ENCODE results near the gene RGSL1. TPM values are rescaled to one million over a fixed set of nuclear protein-coding genes. Genes with fewer than 3 reads are reported as not detected.

The RGSL1 gene
- total RNA-seq, 1 donor from 2014 or later = not detected

DNA sequence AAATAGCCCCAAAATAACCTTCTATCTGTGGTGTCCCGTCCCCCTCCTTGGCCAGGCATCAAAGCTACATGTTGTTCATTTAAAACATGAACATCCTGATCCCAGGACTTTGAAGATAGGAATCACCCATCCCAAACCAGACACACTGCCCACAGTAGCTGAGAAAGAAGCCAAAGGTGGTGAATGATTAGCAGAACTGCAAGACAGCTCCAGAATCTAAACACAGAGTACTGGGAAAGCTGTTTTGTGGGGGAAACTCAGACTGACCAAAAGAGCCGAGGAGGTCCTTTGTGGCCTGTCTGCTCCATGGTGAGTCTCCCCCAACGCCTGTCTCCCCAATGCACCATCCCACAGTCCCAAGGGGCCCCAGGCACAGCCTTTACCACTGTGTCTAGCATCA, 42.2 kb upstream of the RGSL1 start:
- Mint-ChIP-seq H3K4me1 (no peaks in the 10 kb centered on the region), H3K4me3 (no peak overlapping the region), H3K9me3 (peaks cover 21% of the 10 kb centered on the region), H3K36me3 (no peaks in the 10 kb centered on the region), H3K27me3 (ENCODE audit: low read depth) (peaks cover 8% of the 10 kb centered on the region), H3K27ac (no peak overlapping the region)
- TF ChIP-seq, protein P1, sequence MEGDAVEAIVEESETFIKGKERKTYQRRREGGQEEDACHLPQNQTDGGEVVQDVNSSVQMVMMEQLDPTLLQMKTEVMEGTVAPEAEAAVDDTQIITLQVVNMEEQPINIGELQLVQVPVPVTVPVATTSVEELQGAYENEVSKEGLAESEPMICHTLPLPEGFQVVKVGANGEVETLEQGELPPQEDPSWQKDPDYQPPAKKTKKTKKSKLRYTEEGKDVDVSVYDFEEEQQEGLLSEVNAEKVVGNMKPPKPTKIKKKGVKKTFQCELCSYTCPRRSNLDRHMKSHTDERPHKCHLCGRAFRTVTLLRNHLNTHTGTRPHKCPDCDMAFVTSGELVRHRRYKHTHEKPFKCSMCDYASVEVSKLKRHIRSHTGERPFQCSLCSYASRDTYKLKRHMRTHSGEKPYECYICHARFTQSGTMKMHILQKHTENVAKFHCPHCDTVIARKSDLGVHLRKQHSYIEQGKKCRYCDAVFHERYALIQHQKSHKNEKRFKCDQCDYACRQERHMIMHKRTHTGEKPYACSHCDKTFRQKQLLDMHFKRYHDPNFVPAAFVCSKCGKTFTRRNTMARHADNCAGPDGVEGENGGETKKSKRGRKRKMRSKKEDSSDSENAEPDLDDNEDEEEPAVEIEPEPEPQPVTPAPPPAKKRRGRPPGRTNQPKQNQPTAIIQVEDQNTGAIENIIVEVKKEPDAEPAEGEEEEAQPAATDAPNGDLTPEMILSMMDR (IDR thresholded peaks at IDR 0.05; ENCODE audit: unreplicated experiment) = no peak
- DNase-seq (ENCODE audit: low spot score in 2 of 2, unreplicated experiment in 2 of 2) = no peak

DNA sequence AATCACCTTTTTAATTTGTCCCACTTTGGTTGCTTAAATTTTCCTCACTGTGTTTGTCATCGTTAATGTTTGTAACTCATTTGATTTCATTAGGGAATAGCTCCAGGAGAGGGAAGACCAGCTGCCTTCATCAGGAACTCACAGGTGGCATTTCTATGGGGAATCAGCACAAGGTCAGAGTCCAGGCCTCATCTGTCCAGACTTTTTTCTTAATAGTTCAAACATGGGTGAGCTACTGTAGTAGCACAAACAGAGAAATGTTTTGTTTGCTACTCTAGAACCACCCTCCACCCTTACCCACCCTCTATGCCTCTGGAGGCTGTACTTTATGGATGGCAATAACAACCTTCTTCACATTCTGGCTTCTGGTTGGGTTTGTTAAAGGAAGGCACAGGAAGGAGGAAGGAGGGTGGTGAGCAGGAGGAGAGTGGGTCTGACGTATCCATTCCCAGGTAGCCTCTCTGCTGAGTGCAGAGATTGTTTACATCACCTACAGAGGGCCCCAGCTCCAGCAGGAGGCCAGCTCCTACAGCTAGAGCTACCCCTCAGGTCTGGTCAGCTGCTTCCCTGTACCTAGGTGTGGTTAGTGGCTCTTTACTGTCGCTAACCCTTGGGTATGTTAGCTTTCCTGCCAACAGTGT, 41.4 kb upstream of the RGSL1 start:
- Mint-ChIP-seq H3K36me3 (no peaks in the 10 kb centered on the region), H3K27ac (no peak overlapping the region), H3K4me1 (no peaks in the 10 kb centered on the region), H3K9me3 (peaks cover 17% of the 10 kb centered on the region), H3K27me3 (ENCODE audit: low read depth) (peaks cover 8% of the 10 kb centered on the region), H3K4me3 (no peak overlapping the region)
- TF ChIP-seq, protein P1 (IDR thresholded peaks at IDR 0.05; ENCODE audit: unreplicated experiment) = no peak
- no peak for DNase-seq (ENCODE audit: low spot score in 2 of 2, unreplicated experiment in 2 of 2)

DNA sequence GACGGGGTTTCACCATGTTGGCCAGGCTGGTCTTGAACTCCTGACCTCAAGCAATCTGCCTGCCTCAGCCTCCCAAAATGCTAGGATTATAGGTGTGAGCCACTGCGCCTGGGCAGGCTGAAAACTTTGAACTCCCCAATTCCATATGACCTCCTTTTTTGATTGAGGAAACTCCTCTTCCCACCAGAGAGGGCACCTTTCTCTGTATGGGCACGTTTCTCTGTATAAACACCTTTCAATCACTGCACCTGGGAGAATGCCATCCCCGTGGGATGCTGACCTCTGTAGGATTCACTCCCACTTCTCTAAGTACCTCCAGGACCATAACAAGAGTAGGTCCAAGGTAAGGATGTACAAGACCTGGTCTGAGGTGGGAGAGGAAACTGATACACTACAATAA, 39.8 kb upstream of the RGSL1 start:
- H3K27me3 Mint-ChIP-seq (ENCODE audit: low read depth) = peaks cover 11% of the 10 kb centered on the region
- no peak overlapping the region for H3K27ac Mint-ChIP-seq
- peaks cover 6% of the 10 kb centered on the region for H3K9me3 Mint-ChIP-seq
- no peak overlapping the region for H3K4me3 Mint-ChIP-seq
- no peaks in the 10 kb centered on the region for H3K36me3 Mint-ChIP-seq
- TF ChIP-seq, protein P1 (IDR thresholded peaks at IDR 0.05; ENCODE audit: unreplicated experiment) = no peak
- no peaks in the 10 kb centered on the region for H3K4me1 Mint-ChIP-seq
- DNase-seq (ENCODE audit: low spot score in 2 of 2, unreplicated experiment in 2 of 2) = no peak

DNA sequence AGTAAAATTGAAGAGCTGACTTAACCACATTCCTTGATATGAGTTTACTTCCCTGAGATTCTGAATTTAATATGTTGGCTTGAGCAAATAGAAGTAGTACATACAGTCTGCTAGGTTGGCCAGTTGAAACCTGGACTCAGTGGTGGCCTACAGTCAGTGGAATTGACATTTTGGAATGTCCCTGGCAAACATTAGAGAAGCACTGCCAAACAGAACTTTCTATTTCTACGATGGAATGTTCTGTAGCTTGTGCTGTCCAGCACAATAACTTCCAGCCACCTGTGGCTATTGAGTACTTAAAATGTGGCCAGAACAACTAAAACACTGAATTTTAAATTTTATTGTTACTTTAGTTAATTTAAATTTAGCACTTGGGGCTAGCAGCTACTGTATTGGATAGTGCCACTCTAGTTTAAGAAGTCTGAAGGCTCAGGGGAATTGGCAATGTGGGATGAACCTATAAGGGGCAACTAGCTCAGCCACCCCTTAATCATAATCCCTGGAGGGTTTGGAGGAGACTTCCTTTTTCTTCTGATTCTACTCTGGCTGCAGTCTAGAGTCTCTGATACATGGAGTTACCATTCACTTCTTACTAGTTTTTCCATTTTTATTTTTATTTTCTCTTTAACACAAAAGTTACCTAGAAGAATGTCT, 39.2 kb upstream of the RGSL1 start:
- H3K27ac Mint-ChIP-seq = no peak overlapping the region
- no peaks in the 10 kb centered on the region for H3K9me3 Mint-ChIP-seq
- no peak overlapping the region for H3K4me3 Mint-ChIP-seq
- no peaks in the 10 kb centered on the region for H3K4me1 Mint-ChIP-seq
- H3K27me3 Mint-ChIP-seq (ENCODE audit: low read depth) = peaks cover 15% of the 10 kb centered on the region
- DNase-seq (ENCODE audit: low spot score in 2 of 2, unreplicated experiment in 2 of 2) = no peak
- TF ChIP-seq, protein P1 (IDR thresholded peaks at IDR 0.05; ENCODE audit: unreplicated experiment) = no peak
- H3K36me3 Mint-ChIP-seq = no peaks in the 10 kb centered on the region

DNA sequence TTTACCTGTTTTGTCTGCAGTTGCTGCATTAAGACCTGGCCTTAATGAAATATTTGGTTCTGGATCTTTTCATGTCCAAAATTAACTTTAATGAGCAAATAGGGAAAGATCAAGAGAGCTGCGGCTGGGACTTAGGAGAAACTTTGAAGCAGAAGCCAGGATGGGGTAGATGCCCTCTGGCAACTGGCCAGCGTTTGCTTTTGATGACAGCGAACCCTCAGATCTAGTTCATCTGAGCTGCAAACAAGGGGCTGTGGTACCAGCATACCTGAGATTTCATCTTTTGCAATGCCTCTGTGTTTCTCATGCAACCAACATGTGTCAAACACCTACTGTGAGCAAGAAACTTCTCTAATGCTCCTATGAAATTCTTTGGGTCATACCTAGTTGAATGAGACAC, 36.5 kb upstream of the RGSL1 start:
- H3K36me3 Mint-ChIP-seq = no peaks in the 10 kb centered on the region
- no peak overlapping the region for H3K4me3 Mint-ChIP-seq
- DNase-seq (ENCODE audit: low spot score in 2 of 2, unreplicated experiment in 2 of 2) = no peak
- TF ChIP-seq, protein P1 (IDR thresholded peaks at IDR 0.05; ENCODE audit: unreplicated experiment) = no peak
- peaks cover 10% of the 10 kb centered on the region for H3K4me1 Mint-ChIP-seq
- H3K9me3 Mint-ChIP-seq = no peaks in the 10 kb centered on the region
- no peak overlapping the region for H3K27ac Mint-ChIP-seq
- peaks cover 7% of the 10 kb centered on the region for H3K27me3 Mint-ChIP-seq (ENCODE audit: low read depth)

Data from mesothelial cell of epicardium (in vitro differentiated cells).